HG03457 (cell line): Measurements from ENCODE around the gene PRKAG2.

Experiments used
- ATAC-seq: cut with Tn5 transposase; IDR thresholded peaks from one replicate; pipeline ENCODE4 v1.9.1; 2021; ENCODE audit warnings: moderate number of reproducible peaks; ENCODE audit not compliant: unreplicated experiment

The PRKAG2 gene

GRCh38 chr7:151732292-151732691 is 144.6 kb downstream of the PRKAG2 start:
- ATAC-seq: no peak

DNA sequence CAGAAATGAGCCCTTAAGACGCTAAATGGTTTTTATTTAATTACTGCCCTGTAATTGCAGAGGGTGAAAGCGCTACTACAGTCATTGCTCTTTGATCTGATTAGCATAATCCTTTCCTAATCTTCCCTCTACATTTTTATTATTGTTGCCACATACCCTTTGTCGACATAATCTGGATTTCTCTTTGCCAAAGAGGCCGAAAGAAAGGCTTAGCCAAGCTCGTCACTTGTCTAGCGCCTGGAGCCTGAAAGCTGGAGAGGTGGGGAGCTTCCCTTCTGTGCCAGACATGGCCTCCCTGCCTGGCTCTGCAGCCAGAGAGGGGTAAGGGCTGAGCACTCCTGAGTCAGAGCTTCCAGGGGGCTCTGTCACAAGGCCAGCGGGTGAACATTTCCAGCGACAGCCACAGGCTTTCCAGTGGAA is 145.9 kb downstream of the PRKAG2 start:
- no peak for ATAC-seq

DNA sequence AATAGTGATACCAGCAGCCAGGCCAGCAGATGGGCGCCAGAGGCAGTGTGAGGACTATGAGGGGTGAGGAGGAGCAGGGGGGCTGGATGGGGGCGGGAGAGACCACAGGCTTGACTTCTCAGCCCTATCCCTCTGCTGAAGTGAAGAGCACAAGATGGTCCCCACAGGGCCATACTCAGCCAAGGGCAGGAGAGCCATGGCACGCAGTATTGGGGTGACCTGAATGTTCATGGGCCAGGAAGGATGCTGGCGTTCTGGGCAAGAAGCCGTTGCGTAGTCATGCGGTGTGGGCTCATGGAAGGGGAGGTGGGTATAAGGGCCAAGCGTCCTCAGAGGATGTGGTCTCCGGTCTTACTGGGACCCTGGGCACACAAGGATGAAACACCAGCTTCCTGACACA is 146.3 kb downstream of the PRKAG2 start:
- ATAC-seq: no peak

- ATAC-seq: no peak
Measured at GRCh38 chr7:151729521-151729921, 147.4 kb downstream of the PRKAG2 start.

- no peak for ATAC-seq
Measured at GRCh38 chr7:151728746-151729145, 148.2 kb downstream of the PRKAG2 start.

DNA sequence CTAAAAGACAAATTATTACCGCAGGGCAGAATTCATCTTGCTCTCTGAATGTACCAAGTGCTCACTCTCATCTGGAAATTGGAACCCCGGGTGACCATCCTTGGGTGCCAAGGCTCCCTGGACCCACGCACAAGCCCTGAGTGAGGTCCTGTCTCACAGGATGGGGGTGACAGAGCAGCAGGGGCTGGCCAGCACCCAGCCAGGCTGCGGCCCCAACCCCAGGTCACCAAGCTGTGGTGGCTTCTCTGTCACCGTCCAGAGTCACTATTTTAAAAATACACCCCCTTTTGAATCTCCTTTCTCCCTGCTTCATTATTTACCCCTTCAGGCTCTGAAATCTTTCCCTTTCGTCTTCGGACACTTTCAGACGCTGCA is 148.6 kb downstream of the PRKAG2 start:
- ATAC-seq: no peak

GRCh38 chr7:151727579-151728285 is 149.2 kb downstream of the PRKAG2 start:
- no peak for ATAC-seq

GRCh38 chr7:151726652-151727578 is 150.0 kb downstream of the PRKAG2 start:
- ATAC-seq: no peak

DNA sequence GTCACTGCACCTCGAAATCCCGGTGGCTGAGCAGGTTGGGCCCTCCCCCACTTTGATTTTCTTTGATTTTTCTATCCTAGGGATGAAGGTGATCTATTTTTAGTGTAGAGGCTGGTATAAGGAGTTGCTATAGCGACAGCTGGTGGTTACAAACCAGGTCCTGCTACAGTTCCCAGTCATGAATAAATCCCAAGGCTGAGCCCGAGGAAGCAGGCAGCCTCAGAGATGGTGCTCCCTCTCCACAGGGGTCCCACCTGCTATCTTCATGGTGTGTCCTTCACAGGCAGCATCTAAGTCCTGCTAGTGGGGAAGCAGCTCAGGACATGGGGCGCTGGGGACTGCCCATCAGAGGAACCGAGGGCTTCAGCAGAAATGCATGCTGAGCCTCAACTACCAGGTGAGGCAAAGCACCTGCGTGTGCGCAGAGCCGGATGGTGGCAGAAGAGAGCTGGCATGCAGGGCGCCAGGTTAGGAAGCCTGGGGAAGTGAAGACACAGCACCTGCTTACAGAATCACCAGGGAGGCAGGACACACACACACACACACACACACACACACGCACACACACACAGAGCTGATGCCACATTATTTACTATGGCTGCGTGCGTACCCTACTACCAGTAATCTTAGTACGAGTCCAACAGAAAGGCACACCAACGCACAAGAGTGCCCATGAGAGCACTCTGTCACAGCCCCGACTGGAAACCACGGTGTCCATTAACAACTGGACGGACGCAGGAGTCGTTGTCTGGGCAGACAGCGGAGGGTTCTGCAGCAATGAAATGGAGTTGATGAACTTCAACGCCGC is 150.9 kb downstream of the PRKAG2 start:
- ATAC-seq: no peak

- ATAC-seq: no peak
Measured at GRCh38 chr7:151724920-151725584, 151.9 kb downstream of the PRKAG2 start.

GRCh38 chr7:151724250-151724915 is 152.5 kb downstream of the PRKAG2 start:
- no peak for ATAC-seq

GRCh38 chr7:151723321-151723720 is 153.6 kb downstream of the PRKAG2 start:
- no peak for ATAC-seq

DNA sequence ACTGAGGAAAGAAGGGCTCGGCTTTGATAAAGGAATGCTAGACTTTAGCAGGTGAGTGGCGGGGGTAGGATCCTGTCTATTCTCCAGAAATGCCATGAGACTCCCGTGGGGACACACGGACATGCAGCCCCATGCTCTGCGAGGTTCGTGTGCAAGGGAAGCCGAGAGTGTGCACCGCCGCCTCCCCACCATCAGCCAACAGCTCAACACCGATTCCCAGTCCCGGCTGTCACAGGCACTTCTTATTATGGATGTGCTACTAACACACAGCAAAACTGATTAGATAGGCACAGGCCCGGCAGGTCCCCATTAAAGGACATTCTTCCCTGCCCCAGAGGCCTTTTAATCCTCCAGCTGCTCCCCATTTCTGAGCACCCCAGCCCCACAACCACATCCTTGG is 154.4 kb downstream of the PRKAG2 start:
- ATAC-seq: no peak

- ATAC-seq: no peak
Measured at GRCh38 chr7:151721694-151722093, 155.2 kb downstream of the PRKAG2 start.

DNA sequence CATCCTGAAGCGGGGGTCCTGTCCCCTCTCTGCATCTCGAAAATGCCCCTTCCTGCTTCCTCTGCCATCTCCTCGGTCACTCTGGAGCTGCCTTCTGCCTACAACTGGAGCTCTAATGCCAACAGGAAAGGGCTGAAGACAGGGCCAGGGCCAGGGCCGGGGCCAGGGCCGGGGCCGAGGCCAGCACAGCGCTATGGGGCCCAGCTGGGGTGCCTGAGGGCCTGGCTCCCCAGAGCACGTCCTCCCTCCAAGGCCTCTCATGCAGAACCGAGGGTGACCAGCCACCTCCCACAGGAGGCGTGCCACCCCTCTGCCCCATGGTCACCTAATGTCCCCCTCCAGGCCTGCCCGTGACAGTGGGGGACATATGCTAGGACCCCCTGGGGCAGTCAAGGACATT is 155.7 kb downstream of the PRKAG2 start:
- no peak for ATAC-seq

DNA sequence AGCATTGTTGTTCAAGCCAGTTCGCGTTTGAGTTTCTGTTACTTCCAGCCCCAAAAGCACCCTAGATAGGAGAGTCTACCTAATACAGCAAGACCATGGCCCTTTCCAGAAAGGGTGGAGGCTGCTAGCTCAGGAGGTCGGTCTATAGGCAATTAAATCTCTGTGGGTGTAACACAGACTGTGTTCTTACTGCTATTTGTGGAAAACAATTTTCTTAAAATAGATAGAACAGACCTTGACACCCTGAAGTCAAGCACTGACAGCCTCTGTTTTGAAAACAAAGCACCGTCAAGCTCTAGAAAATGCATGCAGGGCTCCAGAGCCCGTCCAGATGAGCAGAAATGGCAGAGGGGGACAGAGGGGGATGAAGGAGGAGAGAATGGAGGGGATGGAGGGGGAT is 156.6 kb downstream of the PRKAG2 start:
- no peak for ATAC-seq

GRCh38 chr7:151719897-151720242 is 157.0 kb downstream of the PRKAG2 start:
- no peak for ATAC-seq

GRCh38 chr7:151719031-151719896 is 157.7 kb downstream of the PRKAG2 start:
- no peak for ATAC-seq

- no peak for ATAC-seq
Measured at GRCh38 chr7:151717918-151718317, 159.0 kb downstream of the PRKAG2 start.
